Measurements from ENCODE around the gene TNFRSF21. TPM values are rescaled to one million over a fixed set of nuclear protein-coding genes. Genes with fewer than 3 reads are reported as not detected.

Gene TNFRSF21
- total and polyA plus RNA-seq, 7 experiments from 2014 or later, result 0.27 to 2.4 (median 0.44) TPM; not detected in 2

GRCh38 chr6:47352966-47353365 is 43.3 kb upstream of the TNFRSF21 start:
- Histone ChIP-seq H3K4me3 (ENCODE audit: low read length) (no peak overlapping the region), H3K27me3 (ENCODE audit: control insufficient read depth in 2 of 2, insufficient read depth in 2 of 2, low read length in 2 of 2) (peaks cover 0 to 3% of the 10 kb centered on the region in 2 donors), H3K27ac (ENCODE audit: low read depth, low read length) (no peak overlapping the region), H3K9me3 (ENCODE audit: control insufficient read depth in 2 of 3, low read length in 3 of 3) (no peaks in the 10 kb centered on the region), H3K4me1 (ENCODE audit: control insufficient read depth in 2 of 2, insufficient read depth in 2 of 2, low read length in 2 of 2) (no peaks in the 10 kb centered on the region), H3K36me3 (ENCODE audit: control insufficient read depth in 2 of 3, insufficient read depth in 3 of 3, low read length in 3 of 3) (no peaks in the 10 kb centered on the region)
- H3K36me3 Mint-ChIP-seq, result no peaks in the 10 kb centered on the region
- POLR2A ChIA-PET, result no interaction called here
- CTCF ChIA-PET, result no interaction called here
- ATAC-seq (no peak), DNase-seq (no peak)
- H3K4me1 Mint-ChIP-seq, result peaks cover 0 to 1% (median 0%) of the 10 kb centered on the region in 7 donors
- peaks cover 0 to 17% (median 7%) of the 10 kb centered on the region in 5 donors for H3K27me3 Mint-ChIP-seq
- H3K9me3 Mint-ChIP-seq, result peaks cover 0 to 5% (median 0%) of the 10 kb centered on the region in 11 donors
- H3K27ac Mint-ChIP-seq, result no peak overlapping the region
- H3K4me3 Mint-ChIP-seq, result no peak overlapping the region
- intact Hi-C loops (cut with micrococcal nuclease), result no loop called here

GRCh38 chr6:47352194-47352920 is 42.7 kb upstream of the TNFRSF21 start:
- CTCF ChIA-PET, result no interaction called here
- peaks cover 0 to 17% (median 7%) of the 10 kb centered on the region in 5 donors for H3K27me3 Mint-ChIP-seq
- no peak for DNase-seq
- Histone ChIP-seq H3K27me3 (ENCODE audit: control insufficient read depth in 2 of 2, insufficient read depth in 2 of 2, low read length in 2 of 2) (peaks cover 0 to 3% of the 10 kb centered on the region in 2 donors), H3K27ac (ENCODE audit: low read depth, low read length) (no peak overlapping the region), H3K4me3 (ENCODE audit: low read length) (no peak overlapping the region), H3K9me3 (ENCODE audit: control insufficient read depth in 2 of 3, low read length in 3 of 3) (no peaks in the 10 kb centered on the region), H3K4me1 (ENCODE audit: control insufficient read depth in 2 of 2, insufficient read depth in 2 of 2, low read length in 2 of 2) (no peaks in the 10 kb centered on the region), H3K36me3 (ENCODE audit: control insufficient read depth in 2 of 3, insufficient read depth in 3 of 3, low read length in 3 of 3) (no peaks in the 10 kb centered on the region)
- POLR2A ChIA-PET, result no interaction called here
- no peak overlapping the region for H3K27ac Mint-ChIP-seq
- no peak overlapping the region for H3K4me3 Mint-ChIP-seq
- H3K4me1 Mint-ChIP-seq, result peaks cover 0 to 1% (median 0%) of the 10 kb centered on the region in 7 donors
- ATAC-seq, result no peak
- intact Hi-C loops (cut with micrococcal nuclease), result no loop called here
- H3K9me3 Mint-ChIP-seq, result peaks cover 0 to 5% (median 0%) of the 10 kb centered on the region in 11 donors
- H3K36me3 Mint-ChIP-seq, result no peaks in the 10 kb centered on the region

GRCh38 chr6:47351621-47352020 is 41.9 kb upstream of the TNFRSF21 start:
- H3K36me3 Mint-ChIP-seq, result no peaks in the 10 kb centered on the region
- intact Hi-C loops (cut with micrococcal nuclease), result no loop called here
- H3K9me3 ChIP-seq (ENCODE audit: control insufficient read depth in 2 of 3, low read length in 3 of 3), result no peaks in the 10 kb centered on the region
- H3K27me3 Mint-ChIP-seq, result peaks cover 6 to 19% (median 11%) of the 10 kb centered on the region in 5 donors
- H3K4me3 Mint-ChIP-seq, result no peak overlapping the region
- peaks cover 0 to 5% (median 0%) of the 10 kb centered on the region in 11 donors for H3K9me3 Mint-ChIP-seq
- H3K27ac Mint-ChIP-seq, result no peak overlapping the region
- H3K4me1 Mint-ChIP-seq, result peaks cover 0 to 1% (median 0%) of the 10 kb centered on the region in 7 donors
- CTCF ChIA-PET, result no interaction called here
- H3K27me3 ChIP-seq (ENCODE audit: control insufficient read depth in 2 of 2, insufficient read depth in 2 of 2, low read length in 2 of 2), result no peaks in the 10 kb centered on the region
- H3K27ac ChIP-seq (ENCODE audit: low read depth, low read length), result no peak overlapping the region
- no peak for DNase-seq
- no peaks in the 10 kb centered on the region for H3K36me3 ChIP-seq (ENCODE audit: control insufficient read depth in 2 of 3, insufficient read depth in 3 of 3, low read length in 3 of 3)
- ATAC-seq, result no peak
- H3K4me3 ChIP-seq (ENCODE audit: low read length), result no peak overlapping the region
- H3K4me1 ChIP-seq (ENCODE audit: control insufficient read depth in 2 of 2, insufficient read depth in 2 of 2, low read length in 2 of 2), result no peaks in the 10 kb centered on the region
- POLR2A ChIA-PET, result no interaction called here

- no peaks in the 10 kb centered on the region for H3K36me3 Mint-ChIP-seq
- no peak overlapping the region for H3K4me3 Mint-ChIP-seq
- H3K9me3 Mint-ChIP-seq, result peaks cover 0 to 5% (median 0%) of the 10 kb centered on the region in 11 donors
- Histone ChIP-seq H3K4me3 (ENCODE audit: low read length) (no peak overlapping the region), H3K36me3 (ENCODE audit: control insufficient read depth in 2 of 3, insufficient read depth in 3 of 3, low read length in 3 of 3) (no peaks in the 10 kb centered on the region), H3K27me3 (ENCODE audit: control insufficient read depth in 2 of 2, insufficient read depth in 2 of 2, low read length in 2 of 2) (no peaks in the 10 kb centered on the region), H3K4me1 (ENCODE audit: control insufficient read depth in 2 of 2, insufficient read depth in 2 of 2, low read length in 2 of 2) (no peaks in the 10 kb centered on the region), H3K27ac (ENCODE audit: low read depth, low read length) (no peak overlapping the region), H3K9me3 (ENCODE audit: control insufficient read depth in 2 of 3, low read length in 3 of 3) (no peaks in the 10 kb centered on the region)
- intact Hi-C loops (cut with micrococcal nuclease), result no loop called here
- CTCF ChIA-PET, result no interaction called here
- DNase-seq (no peak), ATAC-seq (no peak)
- peaks cover 0 to 1% (median 0%) of the 10 kb centered on the region in 7 donors for H3K4me1 Mint-ChIP-seq
- peaks cover 8 to 25% (median 13%) of the 10 kb centered on the region in 5 donors for H3K27me3 Mint-ChIP-seq
- POLR2A ChIA-PET, result no interaction called here
- H3K27ac Mint-ChIP-seq, result no peak overlapping the region
Measured at GRCh38 chr6:47349931-47350330, 40.2 kb upstream of the TNFRSF21 start.

GRCh38 chr6:47348316-47348863 is 38.7 kb upstream of the TNFRSF21 start:
- ATAC-seq (no peak), DNase-seq (no peak)
- Mint-ChIP-seq H3K4me1 (peaks cover 0 to 1% (median 0%) of the 10 kb centered on the region in 7 donors), H3K27ac (no peak overlapping the region), H3K27me3 (peaks cover 7 to 16% (median 9%) of the 10 kb centered on the region in 5 donors), H3K36me3 (no peaks in the 10 kb centered on the region), H3K4me3 (no peak overlapping the region), H3K9me3 (peaks cover 0 to 5% (median 0%) of the 10 kb centered on the region in 11 donors)
- H3K36me3 ChIP-seq (ENCODE audit: control insufficient read depth in 2 of 3, insufficient read depth in 3 of 3, low read length in 3 of 3), result no peaks in the 10 kb centered on the region
- intact Hi-C loops (cut with micrococcal nuclease), result no loop called here
- no peak overlapping the region for H3K4me3 ChIP-seq (ENCODE audit: low read length)
- CTCF ChIA-PET, result no interaction called here
- POLR2A ChIA-PET, result no interaction called here
- no peak overlapping the region for H3K27ac ChIP-seq (ENCODE audit: low read depth, low read length)
- no peaks in the 10 kb centered on the region for H3K4me1 ChIP-seq (ENCODE audit: control insufficient read depth in 2 of 2, insufficient read depth in 2 of 2, low read length in 2 of 2)
- no peaks in the 10 kb centered on the region for H3K27me3 ChIP-seq (ENCODE audit: control insufficient read depth in 2 of 2, insufficient read depth in 2 of 2, low read length in 2 of 2)
- H3K9me3 ChIP-seq (ENCODE audit: control insufficient read depth in 2 of 3, low read length in 3 of 3), result no peaks in the 10 kb centered on the region

- Mint-ChIP-seq H3K36me3 (no peaks in the 10 kb centered on the region), H3K9me3 (peaks cover 0 to 2% (median 0%) of the 10 kb centered on the region in 11 donors), H3K27ac (no peak overlapping the region), H3K4me3 (no peak overlapping the region), H3K4me1 (peaks cover 0 to 2% (median 0%) of the 10 kb centered on the region in 7 donors), H3K27me3 (peaks cover 4 to 19% (median 16%) of the 10 kb centered on the region in 5 donors)
- no peak overlapping the region for H3K4me3 ChIP-seq (ENCODE audit: low read length)
- no peaks in the 10 kb centered on the region for H3K9me3 ChIP-seq (ENCODE audit: control insufficient read depth in 2 of 3, low read length in 3 of 3)
- H3K36me3 ChIP-seq (ENCODE audit: control insufficient read depth in 2 of 3, insufficient read depth in 3 of 3, low read length in 3 of 3), result no peaks in the 10 kb centered on the region
- no peak overlapping the region for H3K27ac ChIP-seq (ENCODE audit: low read depth, low read length)
- ChIA-PET POLR2A (no interaction called here), CTCF (no interaction called here)
- no peaks in the 10 kb centered on the region for H3K27me3 ChIP-seq (ENCODE audit: control insufficient read depth in 2 of 2, insufficient read depth in 2 of 2, low read length in 2 of 2)
- no peaks in the 10 kb centered on the region for H3K4me1 ChIP-seq (ENCODE audit: control insufficient read depth in 2 of 2, insufficient read depth in 2 of 2, low read length in 2 of 2)
- no peak for DNase-seq
- intact Hi-C loops (cut with micrococcal nuclease), result no loop called here
- no peak for ATAC-seq
Measured at GRCh38 chr6:47345761-47346160, 36.1 kb upstream of the TNFRSF21 start.

- peaks cover 0 to 2% (median 0%) of the 10 kb centered on the region in 7 donors for H3K4me1 Mint-ChIP-seq
- Histone ChIP-seq H3K36me3 (ENCODE audit: control insufficient read depth in 2 of 3, insufficient read depth in 3 of 3, low read length in 3 of 3) (no peaks in the 10 kb centered on the region), H3K27ac (ENCODE audit: low read depth, low read length) (no peak overlapping the region), H3K9me3 (ENCODE audit: control insufficient read depth in 2 of 3, low read length in 3 of 3) (no peaks in the 10 kb centered on the region), H3K4me1 (ENCODE audit: control insufficient read depth in 2 of 2, insufficient read depth in 2 of 2, low read length in 2 of 2) (no peaks in the 10 kb centered on the region), H3K27me3 (ENCODE audit: control insufficient read depth in 2 of 2, insufficient read depth in 2 of 2, low read length in 2 of 2) (no peaks in the 10 kb centered on the region), H3K4me3 (ENCODE audit: low read length) (no peak overlapping the region)
- H3K4me3 Mint-ChIP-seq, result no peak overlapping the region
- peaks cover 0 to 2% (median 0%) of the 10 kb centered on the region in 11 donors for H3K9me3 Mint-ChIP-seq
- no peaks in the 10 kb centered on the region for H3K36me3 Mint-ChIP-seq
- no peak overlapping the region for H3K27ac Mint-ChIP-seq
- H3K27me3 Mint-ChIP-seq, result peaks cover 7 to 20% (median 16%) of the 10 kb centered on the region in 5 donors
- POLR2A ChIA-PET, result no interaction called here
- no peak for ATAC-seq
- CTCF ChIA-PET, result no interaction called here
- no peak for DNase-seq
- intact Hi-C loops (cut with micrococcal nuclease), result no loop called here
Measured at GRCh38 chr6:47344022-47344421, 34.3 kb upstream of the TNFRSF21 start.
